GM12864 (cell line): ENCODE measurements around the gene ASB2.

Experiments
- DNase-seq: peaks from one replicate; pipeline ENCODE4 v3.0.0-alpha.2; 2011; ENCODE audit warnings: low read depth
- H3K4me3 ChIP-seq: 2 replicates; pipeline ENCODE4 v1.5.1; 2011; ENCODE audit warnings: mild to moderate bottlenecking, low read depth, low read length, control low read depth
- TF ChIP-seq, protein P1 (sequence below): IDR thresholded peaks from 2 replicates; pipeline ENCODE4 v1.5.1; 2011; ENCODE audit warnings: low read depth, mild to moderate bottlenecking, moderate library complexity, low read length, control low read depth, inconsistent platforms; ENCODE audit errors: missing control alignments

The ASB2 gene

DNA sequence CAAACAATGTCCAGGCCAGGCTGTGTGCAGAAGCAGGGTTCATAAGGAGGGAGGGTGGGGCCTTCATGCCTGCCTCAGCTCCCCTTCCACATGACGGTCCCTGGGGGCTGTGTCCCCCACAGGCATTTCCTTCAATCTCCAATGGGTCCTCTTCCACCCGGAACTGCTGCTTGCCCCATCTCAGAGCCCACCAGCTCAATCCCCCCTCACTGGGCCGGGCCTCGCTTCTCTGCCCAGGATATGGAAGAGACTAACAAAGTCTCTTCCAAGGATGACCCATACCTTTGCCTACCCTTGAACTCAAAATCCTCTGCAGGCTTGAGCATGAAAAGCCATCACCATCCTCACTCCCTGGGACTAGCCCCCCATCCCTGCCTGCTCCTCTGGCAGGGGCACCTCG is 77.6 kb downstream of the ASB2 start:
- TF ChIP-seq, protein P1, sequence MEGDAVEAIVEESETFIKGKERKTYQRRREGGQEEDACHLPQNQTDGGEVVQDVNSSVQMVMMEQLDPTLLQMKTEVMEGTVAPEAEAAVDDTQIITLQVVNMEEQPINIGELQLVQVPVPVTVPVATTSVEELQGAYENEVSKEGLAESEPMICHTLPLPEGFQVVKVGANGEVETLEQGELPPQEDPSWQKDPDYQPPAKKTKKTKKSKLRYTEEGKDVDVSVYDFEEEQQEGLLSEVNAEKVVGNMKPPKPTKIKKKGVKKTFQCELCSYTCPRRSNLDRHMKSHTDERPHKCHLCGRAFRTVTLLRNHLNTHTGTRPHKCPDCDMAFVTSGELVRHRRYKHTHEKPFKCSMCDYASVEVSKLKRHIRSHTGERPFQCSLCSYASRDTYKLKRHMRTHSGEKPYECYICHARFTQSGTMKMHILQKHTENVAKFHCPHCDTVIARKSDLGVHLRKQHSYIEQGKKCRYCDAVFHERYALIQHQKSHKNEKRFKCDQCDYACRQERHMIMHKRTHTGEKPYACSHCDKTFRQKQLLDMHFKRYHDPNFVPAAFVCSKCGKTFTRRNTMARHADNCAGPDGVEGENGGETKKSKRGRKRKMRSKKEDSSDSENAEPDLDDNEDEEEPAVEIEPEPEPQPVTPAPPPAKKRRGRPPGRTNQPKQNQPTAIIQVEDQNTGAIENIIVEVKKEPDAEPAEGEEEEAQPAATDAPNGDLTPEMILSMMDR: no peak
- no peak for DNase-seq
- no peak overlapping the region for H3K4me3 ChIP-seq

DNA sequence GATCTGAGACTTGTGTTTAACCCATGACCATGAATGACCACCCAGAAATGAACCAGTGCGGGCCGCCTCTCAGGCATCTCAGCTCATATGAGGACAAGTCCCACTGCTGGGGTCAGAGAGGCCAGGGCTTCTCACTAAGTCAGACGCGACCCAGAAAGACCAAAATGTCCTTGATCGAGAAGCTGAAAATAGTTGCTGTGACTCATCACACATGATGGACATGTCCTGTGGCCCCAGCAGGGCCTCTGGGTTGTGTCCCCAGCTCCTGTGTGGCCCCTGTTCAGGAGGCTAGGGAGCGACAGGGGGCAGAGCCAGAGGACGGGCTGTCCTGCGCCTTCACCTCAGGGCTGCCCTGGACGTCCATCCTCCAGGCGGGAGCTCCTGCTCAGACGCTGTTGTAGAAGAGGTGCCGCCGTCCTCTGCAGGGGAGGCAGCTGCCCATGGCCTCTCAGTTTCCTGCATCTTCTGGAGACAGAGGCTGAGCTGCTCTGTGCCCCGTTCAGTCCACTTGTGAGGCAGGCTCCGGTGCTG is 78.2 kb downstream of the ASB2 start:
- TF ChIP-seq, protein P1: no peak
- no peak overlapping the region for H3K4me3 ChIP-seq
- DNase-seq: no peak

DNA sequence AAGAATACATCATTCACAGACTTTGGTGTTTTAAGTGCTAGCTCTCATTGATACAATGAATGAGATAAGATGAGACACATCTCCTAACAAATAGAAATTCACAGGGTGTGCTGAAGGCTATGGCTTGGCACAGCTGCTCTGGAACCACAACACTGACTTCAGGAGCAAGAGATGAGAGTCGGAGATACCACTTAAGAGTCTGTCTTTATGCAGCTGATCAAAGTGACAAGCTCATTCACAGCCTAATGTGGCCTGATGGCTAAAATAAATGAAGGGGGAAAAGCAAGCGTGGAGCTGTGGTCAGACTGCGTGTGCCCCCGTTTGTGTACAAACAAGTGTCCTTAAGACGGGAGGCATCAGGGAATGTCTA is 78.9 kb downstream of the ASB2 start:
- TF ChIP-seq, protein P1: no peak
- no peak for DNase-seq
- no peak overlapping the region for H3K4me3 ChIP-seq

DNA sequence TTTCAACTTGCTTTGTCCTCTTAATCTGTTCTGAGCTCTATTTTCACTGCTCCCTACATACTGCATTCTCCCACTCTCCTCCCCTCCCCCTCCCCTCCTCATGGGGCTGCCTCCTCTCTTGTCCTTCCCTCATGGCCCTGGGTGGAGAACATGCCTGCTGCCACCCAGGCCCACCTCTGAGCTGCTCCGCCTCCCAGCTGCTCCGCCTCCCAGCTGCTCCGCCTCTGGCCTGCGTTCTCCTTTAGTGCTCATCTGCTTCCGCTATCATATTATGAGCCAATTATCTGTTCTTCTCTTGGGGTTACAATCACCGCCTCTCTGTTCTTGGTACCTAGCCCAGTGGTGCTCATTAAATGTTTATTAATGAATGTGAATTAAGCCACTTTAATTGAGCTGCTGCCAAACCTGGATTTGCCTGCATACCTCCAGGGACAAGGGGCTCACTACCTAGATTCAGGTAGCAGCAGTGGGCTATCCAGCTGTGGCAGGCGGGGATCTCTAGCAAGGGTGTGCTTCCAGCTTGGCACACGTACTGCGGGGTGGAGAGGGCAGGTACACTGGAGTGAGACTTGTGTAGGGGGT is 81.3 kb downstream of the ASB2 start:
- TF ChIP-seq, protein P1: no peak
- no peak for DNase-seq
- no peak overlapping the region for H3K4me3 ChIP-seq

DNA sequence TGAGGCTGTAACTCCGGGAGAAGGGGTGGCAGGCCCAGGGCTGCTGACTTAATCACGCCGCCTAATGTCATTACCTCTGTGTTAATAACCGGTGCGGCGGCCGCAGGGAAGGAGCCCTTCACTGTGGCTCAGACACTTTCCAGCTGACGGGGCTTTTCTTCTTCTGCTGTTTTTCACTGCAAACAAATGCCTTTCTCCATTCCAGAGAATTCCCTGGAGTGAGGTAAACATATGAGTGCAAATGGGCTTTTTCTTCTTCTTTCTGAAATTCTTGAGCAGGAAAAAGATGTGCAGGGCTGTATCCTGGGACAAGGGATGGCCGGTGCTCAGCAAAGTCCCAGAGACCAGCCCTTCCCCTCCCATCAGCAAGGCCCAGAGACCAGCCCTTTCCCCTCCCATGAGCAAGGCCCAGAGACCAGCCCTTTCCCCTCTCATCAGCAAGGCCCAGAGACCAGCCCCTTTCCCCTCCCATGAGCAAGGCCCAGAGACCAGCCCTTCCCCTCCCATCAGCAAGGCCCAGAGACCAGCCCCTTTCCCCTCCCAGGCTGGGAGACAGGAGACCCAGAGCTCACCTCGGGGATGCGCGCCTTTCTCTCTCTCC is 82.6 kb downstream of the ASB2 start:
- H3K4me3 ChIP-seq: no peak overlapping the region
- DNase-seq: no peak

DNA sequence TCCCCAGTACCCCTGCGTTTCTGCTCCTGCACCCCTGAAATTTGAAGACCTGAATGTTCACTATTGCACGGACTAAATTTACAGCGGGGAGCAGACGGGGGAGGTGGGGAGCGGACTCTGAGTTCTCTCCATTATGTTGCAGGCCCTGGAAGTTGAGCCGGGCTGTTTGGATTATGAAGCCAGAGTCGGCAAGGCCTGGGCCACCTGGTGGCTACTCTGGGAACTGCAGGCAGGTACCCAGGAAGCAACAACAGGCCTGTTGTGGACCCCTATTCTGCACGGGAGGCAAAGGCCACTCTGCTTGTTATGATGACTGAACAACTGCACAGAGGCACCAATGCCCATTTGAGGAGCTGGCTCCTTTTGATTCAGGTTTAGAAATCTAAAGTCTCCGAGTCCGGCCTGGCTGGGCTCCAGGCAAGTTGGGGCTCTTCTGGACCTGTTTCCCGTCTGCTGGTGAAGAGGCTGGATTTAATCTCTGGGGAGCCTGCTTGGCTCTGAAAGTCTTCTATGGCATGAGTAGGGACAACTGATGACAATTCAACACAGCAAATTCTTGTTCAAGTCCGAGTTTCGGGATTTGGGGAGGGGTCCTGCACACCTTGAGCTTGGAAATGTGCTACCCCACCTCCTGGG is 83.3 kb downstream of the ASB2 start:
- H3K4me3 ChIP-seq: no peak overlapping the region
- no peak for DNase-seq
- TF ChIP-seq, protein P1: peak; percentile 100

More for the DNA sequence above, 82.6 kb downstream of the ASB2 start:
- TF ChIP-seq, protein P1: no peak
